ENCODE results near the gene FAU. TPM values are rescaled to one million over a fixed set of nuclear protein-coding genes. Genes with fewer than 3 reads are reported as not detected.

Gene FAU
- total and polyA plus RNA-seq, 9 of the 15 experiments (the other 6 are each of a cell fraction or from before 2014, with no cell fraction given), result 433 to 1,827 (median 942) TPM

DNA sequence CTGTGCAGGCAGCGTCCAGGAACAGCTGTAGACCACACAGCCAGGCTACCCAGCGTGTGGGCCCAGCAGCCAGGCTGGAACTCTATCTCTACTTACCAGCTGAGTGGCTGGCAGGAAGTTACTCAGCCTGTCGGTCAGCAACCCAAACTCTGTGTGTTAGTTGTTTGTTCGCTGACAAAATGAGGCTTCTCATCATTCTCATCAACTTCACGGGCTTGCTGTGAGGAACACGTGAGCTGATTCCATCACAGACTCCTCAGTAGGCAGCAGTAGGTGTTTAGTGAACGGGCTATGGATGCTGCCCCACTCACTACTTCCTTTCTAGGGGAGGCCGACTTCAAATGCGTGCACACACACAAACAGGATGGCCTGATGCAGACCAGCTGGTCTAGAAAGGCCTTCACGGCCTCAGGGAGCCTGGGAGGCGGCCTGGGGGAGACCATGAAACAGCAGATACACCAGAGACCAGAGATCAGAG is 47.3 kb upstream of the FAU start (continued):
- TF ChIP-seq NFIX (CRISPR knock-in tag; IDR thresholded peaks at IDR 0.05; ENCODE audit: low read depth) (no peak), IFI16 (CRISPR knock-in tag; IDR thresholded peaks at IDR 0.05) (no peak), EGR1 (conservative IDR thresholded peaks at IDR 0.05) (no peak), NFRKB (IDR thresholded peaks at IDR 0.05; ENCODE audit: low read depth) (no peak), SRF (CRISPR knock-in tag; IDR thresholded peaks at IDR 0.05) (no peak), KLF10 (CRISPR knock-in tag; IDR thresholded peaks at IDR 0.05) (no peak), CBX5 (IDR thresholded peaks at IDR 0.05; ENCODE audit: borderline replicate concordance, low read depth) (no peak), ARNT (IDR thresholded peaks at IDR 0.05) (0 out of 4 replicates have a peak, but pooled peaks of 1 of the 2 experiments have one; percentile 10), HDAC1 (IDR thresholded peaks at IDR 0.05) (peak in 1 of 2 experiments; percentile 63; a peak in 1 of 4 replicates), CTCF (IDR thresholded peaks at IDR 0.05 in 2 of 3, conservative IDR thresholded peaks at IDR 0.05 in 1 of 3; ENCODE audit: insufficient read depth in 2 of 3, low read depth in 1 of 3, low read length in 3 of 3) (no peak), DNMT1 (IDR thresholded peaks at IDR 0.05) (no peak), TCF7 (IDR thresholded peaks at IDR 0.05; ENCODE audit: borderline replicate concordance) (no peak), HDAC8 (tag; IDR thresholded peaks at IDR 0.05) (no peak), HSF4 (CRISPR knock-in tag; IDR thresholded peaks at IDR 0.05; ENCODE audit: borderline replicate concordance) (no peak), SMARCA5 (IDR thresholded peaks at IDR 0.05) (no peak), KAT2B (IDR thresholded peaks at IDR 0.05; ENCODE audit: low read depth, low read length) (no peak), TAF1 (IDR thresholded peaks at IDR 0.05; ENCODE audit: control insufficient read depth, extremely low read depth, insufficient read depth, low read length, severe bottlenecking) (no peak), ATF3 (IDR thresholded peaks at IDR 0.05) (peak; percentile 38; the same call in 1 of the 2 replicates), ATF3 (CRISPR knock-in tag; conservative IDR thresholded peaks at IDR 0.05) (no peak), CHD1 (IDR thresholded peaks at IDR 0.05; ENCODE audit: low read length) (no peak), ADNP (tag; IDR thresholded peaks at IDR 0.05) (no peak), HIVEP1 (CRISPR knock-in tag; IDR thresholded peaks at IDR 0.05) (no peak), NFE2L1 (tag; IDR thresholded peaks at IDR 0.05; ENCODE audit: borderline replicate concordance, low read depth) (no peak), JUNB (CRISPR knock-in tag; conservative IDR thresholded peaks at IDR 0.05) (no peak), ZNF584 (CRISPR knock-in tag; IDR thresholded peaks at IDR 0.05; ENCODE audit: low read depth) (no peak; the same call in none of the 2 replicates), XRCC5 (IDR thresholded peaks at IDR 0.05; ENCODE audit: low read depth, low read length) (no peak), KLF1 (tag; IDR thresholded peaks at IDR 0.05) (no peak)
- TF ChIP-seq, protein P1, sequence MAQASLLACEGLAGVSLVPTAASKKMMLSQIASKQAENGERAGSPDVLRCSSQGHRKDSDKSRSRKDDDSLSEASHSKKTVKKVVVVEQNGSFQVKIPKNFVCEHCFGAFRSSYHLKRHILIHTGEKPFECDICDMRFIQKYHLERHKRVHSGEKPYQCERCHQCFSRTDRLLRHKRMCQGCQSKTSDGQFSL (CRISPR knock-in tag; IDR thresholded peaks at IDR 0.05), result no peak
- TF ChIP-seq, protein P1 (tag; IDR thresholded peaks at IDR 0.05), result no peak
